ENCODE measurements around the gene PPCDC. TPM values are rescaled to one million over a fixed set of nuclear protein-coding genes. Genes with fewer than 3 reads are reported as not detected.

The PPCDC gene
- total RNA-seq, 4 donors from 2014 or later, result 7.4 to 25.7 (median 13.1) TPM

- Histone ChIP-seq H3K4me3 (peak overlapping the region; percentile 21), H3K27ac (peak overlapping the region; percentile 72), H3K9me3 (no peaks in the 10 kb centered on the region), H3K4me1 (peaks cover 50% of the 10 kb centered on the region), H3K27me3 (no peaks in the 10 kb centered on the region), H3K36me3 (no peaks in the 10 kb centered on the region)
- WGBS, result 2% methylated on average over 11 of the region's 12 CpGs
- DNase-seq (ENCODE audit: low spot score in 2 of 2), result peak; percentile 97 to 98
- TF ChIP-seq EP300 (IDR thresholded peaks at IDR 0.05) (no peak), POLR2A (IDR thresholded peaks at IDR 0.05) (peak in 1 of 2 donors; percentile 8), POLR2AphosphoS5 (IDR thresholded peaks at IDR 0.05) (peak in 2 of 3 donors; percentile 9 to 25), CTCF (IDR thresholded peaks at IDR 0.05) (peak; percentile 87 to 95)
These were observed 6.1 kb downstream of the PPCDC start for GRCh38 chr15:75029378-75030022.

- 13% methylated on average over 1 of the region's 2 CpGs for WGBS
- no peaks in the 10 kb centered on the region for H3K9me3 ChIP-seq
- H3K4me1 ChIP-seq, result peaks cover 44% of the 10 kb centered on the region
- no peaks in the 10 kb centered on the region for H3K36me3 ChIP-seq
- peak overlapping the region; percentile 72 for H3K27ac ChIP-seq
- H3K27me3 ChIP-seq, result no peaks in the 10 kb centered on the region
- peak overlapping the region; percentile 21 for H3K4me3 ChIP-seq
- no peak for DNase-seq (ENCODE audit: low spot score in 2 of 2)
- TF ChIP-seq EP300 (IDR thresholded peaks at IDR 0.05), result no peak
- no peak for TF ChIP-seq POLR2AphosphoS5 (IDR thresholded peaks at IDR 0.05)
- no peak for TF ChIP-seq POLR2A (IDR thresholded peaks at IDR 0.05)
- TF ChIP-seq CTCF (IDR thresholded peaks at IDR 0.05), result no peak
These were observed 6.6 kb downstream of the PPCDC start for GRCh38 chr15:75030023-75030413.

GRCh38 chr15:75030424-75030823, 7.0 kb downstream of the PPCDC start:
- 79% methylated on average over 3 of the region's 4 CpGs for WGBS
- peak overlapping the region; percentile 72 for H3K27ac ChIP-seq

GRCh38 chr15:75031848-75032247, 8.5 kb downstream of the PPCDC start:
- TF ChIP-seq CTCF (IDR thresholded peaks at IDR 0.05), result no peak
- TF ChIP-seq POLR2AphosphoS5 (IDR thresholded peaks at IDR 0.05), result no peak
- TF ChIP-seq POLR2A (IDR thresholded peaks at IDR 0.05), result no peak
- TF ChIP-seq EP300 (IDR thresholded peaks at IDR 0.05), result no peak
- no peaks in the 10 kb centered on the region for H3K9me3 ChIP-seq
- DNase-seq (ENCODE audit: low spot score in 2 of 2), result no peak
- H3K36me3 ChIP-seq, result no peaks in the 10 kb centered on the region
- no peak overlapping the region for H3K27ac ChIP-seq
- H3K4me3 ChIP-seq, result no peak overlapping the region
- WGBS, result 41% methylated on average over 4 of the region's 4 CpGs
- peaks cover 51% of the 10 kb centered on the region for H3K4me1 ChIP-seq
- no peaks in the 10 kb centered on the region for H3K27me3 ChIP-seq

More at GRCh38 chr15:75030424-75030823, 7.0 kb downstream of the PPCDC start:
- Histone ChIP-seq H3K36me3 (no peaks in the 10 kb centered on the region), H3K9me3 (no peaks in the 10 kb centered on the region), H3K27me3 (no peaks in the 10 kb centered on the region), H3K4me1 (peaks cover 43% of the 10 kb centered on the region), H3K4me3 (no peak overlapping the region)
- TF ChIP-seq EP300 (IDR thresholded peaks at IDR 0.05), result no peak
- TF ChIP-seq POLR2AphosphoS5 (IDR thresholded peaks at IDR 0.05), result no peak
- no peak for TF ChIP-seq POLR2A (IDR thresholded peaks at IDR 0.05)
- TF ChIP-seq CTCF (IDR thresholded peaks at IDR 0.05), result no peak
- DNase-seq (ENCODE audit: low spot score in 2 of 2), result no peak

GRCh38 chr15:75032395-75032794, 9.0 kb downstream of the PPCDC start:
- no peak for TF ChIP-seq EP300 (IDR thresholded peaks at IDR 0.05)
- no peak for TF ChIP-seq POLR2A (IDR thresholded peaks at IDR 0.05)
- TF ChIP-seq POLR2AphosphoS5 (IDR thresholded peaks at IDR 0.05), result no peak
- no peak for TF ChIP-seq CTCF (IDR thresholded peaks at IDR 0.05)
- Histone ChIP-seq H3K27ac (no peak overlapping the region), H3K27me3 (no peaks in the 10 kb centered on the region), H3K4me1 (peaks cover 54% of the 10 kb centered on the region), H3K4me3 (no peak overlapping the region), H3K36me3 (no peaks in the 10 kb centered on the region), H3K9me3 (no peaks in the 10 kb centered on the region)
- DNase-seq (ENCODE audit: low spot score in 2 of 2), result no peak
- 76% methylated on average over 2 of the region's 2 CpGs for WGBS
